GM21381 (cell line): ENCODE data around the gene TSHZ3.

Source experiments
- ATAC-seq: cut with Tn5 transposase; IDR thresholded peaks from one replicate; pipeline ENCODE4 v1.9.1; 2021; ENCODE audit warnings: mild to moderate bottlenecking, moderate library complexity; ENCODE audit not compliant: unreplicated experiment

TSHZ3 gene

DNA sequence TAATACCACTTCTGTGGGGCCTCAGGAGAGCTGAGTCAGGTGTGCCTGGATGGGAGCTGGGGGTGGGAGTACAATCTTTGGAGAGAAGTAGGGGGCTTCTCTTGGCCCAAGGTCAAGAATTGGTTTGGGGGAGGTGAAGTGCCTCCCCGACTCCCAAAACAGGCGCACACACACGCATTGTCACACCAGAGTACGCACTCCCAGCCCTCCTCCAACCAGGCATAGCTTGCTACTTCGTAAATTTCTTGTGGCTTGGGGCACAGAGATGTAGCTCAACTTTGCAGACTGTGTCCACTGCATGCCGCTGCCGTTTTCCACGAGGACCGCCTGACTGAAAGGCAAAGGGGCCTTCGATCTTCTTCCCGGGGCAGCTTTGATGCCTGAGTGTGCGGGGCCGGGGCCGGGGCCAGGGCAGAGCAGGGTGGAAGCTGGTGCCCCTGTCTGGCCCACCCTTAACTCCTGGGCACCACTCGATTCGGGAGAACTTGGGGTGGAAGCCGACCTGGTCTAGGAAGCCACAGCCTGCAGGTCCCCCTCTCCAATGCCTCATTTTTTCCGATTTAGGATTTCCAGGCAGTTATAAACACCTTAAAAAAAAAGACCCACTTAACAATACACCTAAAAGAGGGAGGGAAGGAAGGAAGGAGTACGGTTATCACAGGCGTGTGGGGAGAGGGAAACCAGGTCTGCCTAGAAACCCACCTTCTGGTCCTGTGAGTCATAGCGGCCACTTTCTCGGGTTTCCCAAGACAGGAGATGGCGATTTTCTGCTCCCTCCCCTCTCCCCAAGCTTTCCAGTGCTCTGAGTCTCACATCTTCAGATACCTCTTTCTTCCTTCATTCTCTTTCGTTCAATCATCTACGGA lies 5.8 kb upstream of the TSHZ3 start:
- no peak for ATAC-seq

DNA sequence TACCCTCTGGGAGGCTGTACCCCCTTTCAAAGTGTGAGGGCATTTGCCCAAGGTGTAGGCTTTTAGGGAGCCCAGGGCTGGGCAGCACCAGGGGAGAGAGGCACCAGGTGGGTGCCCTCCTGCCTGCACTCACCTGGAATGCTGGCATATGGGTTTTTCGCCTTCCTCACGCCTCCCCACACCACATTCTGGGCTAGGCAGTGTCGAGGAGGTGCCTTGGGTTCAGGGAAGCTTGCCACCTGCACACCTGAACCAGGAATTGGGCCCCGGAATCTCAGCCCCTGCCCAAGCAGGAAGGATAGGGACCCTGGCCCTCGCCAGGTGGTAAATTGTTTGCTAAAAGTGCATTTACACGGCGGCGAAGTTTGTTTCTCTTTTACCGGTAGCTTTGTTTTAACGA lies 5.1 kb upstream of the TSHZ3 start:
- no peak for ATAC-seq

DNA sequence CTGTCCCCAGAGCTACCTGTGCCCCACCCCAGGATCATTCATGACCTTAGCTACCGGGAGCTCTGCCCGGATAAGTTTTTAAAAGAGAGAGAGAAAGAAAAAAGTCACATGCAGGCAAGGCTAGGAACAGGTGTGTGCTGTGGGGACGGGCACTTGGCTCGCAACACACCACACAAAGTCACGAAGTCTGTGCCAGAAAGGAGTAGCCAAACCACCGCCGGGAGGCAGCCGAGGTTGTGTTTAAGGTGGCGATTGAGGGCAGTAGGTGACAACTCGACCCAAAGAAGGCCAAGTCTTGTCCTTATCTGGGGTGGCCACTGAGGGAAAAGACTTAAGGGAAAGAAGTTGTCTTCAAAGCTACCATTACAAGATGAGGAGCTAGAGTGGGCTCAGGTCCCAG lies 4.6 kb upstream of the TSHZ3 start:
- no peak for ATAC-seq

DNA sequence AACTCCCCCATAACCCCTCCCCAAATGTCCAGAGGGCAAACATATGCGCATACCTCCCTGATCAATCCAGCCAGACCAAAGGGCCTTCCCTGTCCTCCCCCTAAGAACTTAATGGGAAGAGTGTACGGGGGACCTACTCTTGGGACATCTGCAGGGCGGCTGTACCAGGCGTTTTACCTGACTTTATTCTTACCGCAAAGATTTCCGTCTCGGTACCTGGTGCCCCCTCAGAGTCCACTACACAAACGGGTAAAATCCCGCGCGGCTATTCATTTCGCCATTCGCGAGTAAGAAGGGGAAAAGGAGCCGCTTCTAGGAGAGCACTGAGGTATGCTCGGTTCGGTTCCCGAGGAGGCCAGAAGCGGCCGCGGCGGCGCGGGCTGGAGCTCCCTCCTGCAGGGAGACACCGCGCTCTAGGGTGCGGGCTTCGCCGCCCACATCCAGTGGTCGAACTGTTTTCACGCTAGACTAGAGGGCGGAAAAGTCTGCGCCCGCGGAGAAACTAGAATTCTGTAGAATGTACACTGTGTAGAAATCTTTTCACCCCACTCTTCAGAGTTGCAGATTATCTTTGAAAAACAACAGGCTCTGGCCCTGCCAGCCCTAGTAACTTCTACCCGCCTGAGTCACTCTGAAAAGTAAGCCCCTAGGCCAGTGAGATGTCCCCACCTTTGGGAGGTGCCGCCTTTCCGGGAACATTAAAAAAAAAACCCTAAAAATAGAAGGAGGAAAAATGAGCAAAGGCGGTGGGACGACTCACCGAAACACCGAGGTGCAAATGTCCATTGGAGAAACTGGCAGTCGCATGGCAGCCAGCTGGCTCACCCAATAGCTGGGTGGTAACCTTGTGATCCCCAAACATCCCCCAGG lies 3.8 kb upstream of the TSHZ3 start:
- ATAC-seq, result no peak

DNA sequence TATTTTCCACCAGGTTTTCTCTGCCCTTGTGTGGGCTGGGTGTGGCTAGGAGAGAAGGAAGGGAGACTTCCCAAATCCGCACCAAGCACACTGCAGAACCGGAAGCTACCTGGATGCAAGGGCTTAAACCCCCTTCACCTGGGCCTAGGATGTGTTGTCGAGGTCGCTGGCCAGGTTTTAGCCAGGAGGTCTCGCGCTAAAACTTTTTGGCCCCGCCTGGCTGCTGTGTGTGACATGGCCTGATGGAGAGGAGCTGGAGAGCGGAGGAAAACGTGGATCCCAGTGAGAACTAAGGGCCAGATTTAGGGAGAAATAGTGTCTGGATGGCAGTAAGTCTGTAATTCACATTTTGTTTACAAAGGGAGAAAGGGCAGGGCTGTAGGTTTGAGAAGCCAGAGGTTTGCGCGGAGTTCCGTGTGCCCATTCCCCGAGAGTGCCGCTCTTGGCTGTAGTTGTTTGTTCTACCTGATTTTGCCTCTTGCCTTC lies 3.1 kb upstream of the TSHZ3 start:
- ATAC-seq, result no peak

DNA sequence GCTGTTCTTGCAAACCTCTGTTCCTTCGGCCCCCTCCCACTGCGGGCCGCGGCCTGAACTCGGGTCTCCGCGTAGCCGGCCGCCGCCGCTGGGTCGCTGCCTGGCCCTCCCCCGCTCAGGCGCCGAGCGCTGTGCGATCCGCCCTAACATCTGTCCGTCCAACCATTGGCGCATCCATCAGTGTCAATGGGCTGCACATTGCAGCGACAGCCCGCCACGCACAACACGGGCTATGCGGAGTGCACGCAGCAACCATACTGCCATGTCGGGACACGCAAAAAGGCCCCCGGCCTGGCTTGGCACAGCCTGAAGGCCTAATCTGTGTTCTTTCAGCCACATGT lies 2.6 kb upstream of the TSHZ3 start:
- ATAC-seq, result no peak

GRCh38 chr19:31351056-31351854 lies 2.0 kb upstream of the TSHZ3 start:
- no peak for ATAC-seq

GRCh38 chr19:31350693-31351055 lies 1.4 kb upstream of the TSHZ3 start:
- ATAC-seq, result no peak

- ATAC-seq, result no peak
These were observed 927 bp upstream of the TSHZ3 start for GRCh38 chr19:31350033-31350692.

DNA sequence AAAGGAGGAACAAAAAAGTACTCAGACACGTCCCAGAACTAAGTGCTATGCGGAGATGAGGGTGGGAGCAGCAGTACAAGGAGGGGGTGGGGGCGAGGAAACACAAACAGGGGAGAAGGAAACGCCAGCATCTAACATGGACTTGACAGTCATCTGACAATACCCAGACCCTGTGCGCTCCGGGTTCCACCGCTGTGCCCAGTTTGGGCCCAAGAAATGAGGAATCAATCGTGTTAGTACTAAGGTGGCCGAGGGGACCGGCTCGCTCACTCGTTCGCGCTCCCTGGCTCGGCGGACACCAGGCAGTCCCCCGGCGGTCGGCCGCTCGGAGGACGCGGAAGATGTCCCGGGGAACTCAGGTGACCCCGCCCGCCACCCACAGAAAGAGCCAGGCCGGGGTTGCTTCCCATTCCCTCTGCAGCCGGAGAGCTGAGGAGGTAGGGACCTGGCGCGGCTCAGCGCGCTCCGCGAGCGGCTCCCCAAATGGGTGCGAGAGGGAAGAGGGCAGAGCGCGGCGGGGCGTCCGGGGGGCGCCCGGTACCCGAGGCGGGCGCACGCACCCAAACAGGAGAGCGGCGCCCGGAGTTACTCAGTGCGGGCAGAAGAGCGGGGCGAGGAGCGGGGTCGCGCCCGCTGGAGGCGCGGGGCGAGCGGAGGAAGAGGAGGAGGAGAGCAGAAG lies 616 bp downstream of the TSHZ3 start:
- no peak for ATAC-seq

DNA sequence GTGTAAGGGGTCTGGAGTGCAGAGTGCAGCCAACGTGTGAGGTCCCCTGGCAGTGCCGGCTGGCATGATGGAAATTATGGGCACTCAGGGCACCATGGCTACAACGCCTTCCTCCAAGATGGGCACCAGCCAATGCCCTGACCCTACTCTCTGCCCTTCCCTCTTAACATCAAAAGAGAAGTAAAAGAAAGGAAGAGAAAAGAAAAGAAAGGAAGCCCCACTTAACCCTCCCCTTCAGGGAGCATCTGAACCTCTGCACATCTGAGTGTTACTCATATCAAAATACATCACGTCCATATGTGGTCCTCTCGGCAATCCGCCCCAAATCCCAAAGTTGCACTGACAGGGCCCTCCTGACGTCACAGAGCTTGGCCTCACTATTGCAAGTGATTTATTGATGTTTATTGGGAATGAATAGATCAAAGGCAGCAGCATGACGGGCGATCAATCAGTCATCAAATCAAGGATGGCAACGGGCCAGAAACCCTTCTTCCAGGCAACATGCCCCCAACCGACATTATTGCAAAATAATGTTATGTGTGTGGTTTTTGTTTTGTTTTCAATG lies 1.3 kb downstream of the TSHZ3 start:
- no peak for ATAC-seq

DNA sequence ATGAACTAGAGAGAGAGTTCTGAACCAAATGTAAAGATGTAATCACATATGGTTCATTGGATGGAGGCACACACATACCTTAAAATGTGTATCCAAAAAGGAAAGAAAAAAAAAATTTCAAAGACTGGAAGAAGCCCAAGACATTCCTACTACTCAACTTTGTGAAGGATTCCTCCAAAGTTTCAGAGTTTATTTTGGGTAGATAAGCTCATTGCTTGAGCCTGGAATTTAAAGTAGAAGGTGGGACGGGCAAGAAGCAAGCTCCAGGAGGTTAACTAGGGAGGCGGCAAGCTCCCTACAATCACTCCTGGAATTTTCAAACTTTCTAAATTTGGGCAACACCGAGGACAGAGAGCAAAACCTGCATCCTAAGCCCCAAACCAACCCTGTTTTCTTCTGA lies 1.9 kb downstream of the TSHZ3 start:
- ATAC-seq, result no peak

DNA sequence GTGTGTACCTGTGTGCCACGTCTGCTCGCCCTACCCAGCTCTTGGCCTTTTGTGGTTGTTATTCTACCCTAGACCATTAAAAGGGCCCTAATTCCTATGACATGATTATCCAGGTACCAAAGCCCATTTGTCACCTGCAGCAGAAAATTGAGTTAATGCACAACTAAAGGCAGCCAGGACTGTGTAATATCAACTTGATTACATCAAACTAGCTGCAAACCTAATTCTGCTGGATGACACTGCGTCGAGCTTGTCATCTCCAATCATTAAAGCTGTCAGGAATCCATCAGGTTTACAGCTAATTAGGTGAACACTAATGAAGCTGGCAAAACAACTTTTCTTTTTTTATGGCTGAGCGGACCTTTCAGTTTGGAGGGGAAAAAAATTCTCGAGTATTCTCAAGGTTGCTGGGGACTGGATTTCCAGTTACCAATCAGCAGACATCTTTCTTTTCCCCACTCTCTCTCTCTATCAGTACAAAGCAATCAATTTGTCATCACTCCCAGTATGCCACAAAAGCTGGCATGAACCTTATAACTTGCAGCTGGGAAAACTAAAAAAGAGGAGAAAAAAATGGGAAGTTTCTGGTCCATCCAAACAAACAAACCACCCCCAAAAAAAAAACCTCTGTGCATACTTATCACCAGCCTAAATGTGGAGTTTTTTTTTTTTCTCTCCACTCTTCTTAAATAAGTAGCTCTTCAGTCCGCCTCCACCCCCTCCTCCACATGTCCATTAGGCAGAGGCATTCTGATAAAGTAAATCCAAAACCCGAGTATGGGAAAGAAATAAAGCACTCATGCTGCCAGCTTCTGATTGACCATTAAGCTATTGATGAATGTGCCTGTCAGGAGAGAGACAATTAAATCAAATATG lies 2.8 kb downstream of the TSHZ3 start:
- ATAC-seq, result no peak

- ATAC-seq, result no peak
These were observed 4.8 kb downstream of the TSHZ3 start for GRCh38 chr19:31344403-31344802.

- no peak for ATAC-seq
These were observed 6.3 kb downstream of the TSHZ3 start for GRCh38 chr19:31342926-31343325.

DNA sequence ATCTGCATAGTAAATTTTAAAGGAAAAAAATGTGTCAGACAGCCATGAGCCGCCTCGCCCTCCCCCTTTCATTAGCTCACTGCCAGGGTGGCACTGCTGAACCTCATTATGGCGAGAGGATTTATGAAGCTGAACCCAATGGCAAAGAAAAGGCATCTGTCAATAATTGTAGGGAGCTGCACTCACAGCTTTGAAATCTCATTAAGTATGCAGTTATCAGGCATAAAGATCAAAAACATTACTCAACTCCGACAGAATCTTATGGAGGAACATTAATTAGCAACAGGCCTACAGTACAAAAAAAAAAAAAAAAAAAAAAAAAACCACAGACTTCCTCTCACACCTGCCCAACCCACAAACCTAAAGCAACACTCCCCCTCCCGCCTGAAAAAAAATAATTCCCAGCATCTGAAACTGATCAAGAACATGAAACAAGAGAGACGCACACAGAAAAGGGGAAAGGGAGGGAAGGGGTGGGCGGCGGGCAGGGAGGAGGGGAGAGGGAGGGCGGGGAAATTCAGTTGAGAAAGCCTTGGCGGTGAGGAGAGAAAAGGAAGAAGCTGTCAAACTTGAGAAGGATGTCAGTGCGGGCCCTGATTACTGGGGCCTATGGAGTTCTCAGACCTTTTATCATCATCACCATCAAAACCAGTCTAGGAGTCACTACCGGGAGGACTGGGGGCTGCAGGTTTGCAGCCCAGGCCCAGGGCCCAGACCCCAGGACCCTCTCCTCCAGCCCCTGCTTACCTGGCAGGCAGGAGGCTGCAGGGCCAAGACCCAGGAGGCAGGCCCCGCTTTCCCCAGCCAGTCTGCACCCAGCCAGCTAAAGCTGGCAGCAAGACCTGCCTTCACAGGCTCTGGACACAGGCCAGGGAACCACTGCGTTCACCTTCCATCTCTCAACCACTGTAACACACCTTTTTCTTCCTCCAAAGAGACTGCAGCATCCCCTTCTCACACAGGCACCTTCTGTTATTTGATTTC lies 8.9 kb downstream of the TSHZ3 start:
- no peak for ATAC-seq

DNA sequence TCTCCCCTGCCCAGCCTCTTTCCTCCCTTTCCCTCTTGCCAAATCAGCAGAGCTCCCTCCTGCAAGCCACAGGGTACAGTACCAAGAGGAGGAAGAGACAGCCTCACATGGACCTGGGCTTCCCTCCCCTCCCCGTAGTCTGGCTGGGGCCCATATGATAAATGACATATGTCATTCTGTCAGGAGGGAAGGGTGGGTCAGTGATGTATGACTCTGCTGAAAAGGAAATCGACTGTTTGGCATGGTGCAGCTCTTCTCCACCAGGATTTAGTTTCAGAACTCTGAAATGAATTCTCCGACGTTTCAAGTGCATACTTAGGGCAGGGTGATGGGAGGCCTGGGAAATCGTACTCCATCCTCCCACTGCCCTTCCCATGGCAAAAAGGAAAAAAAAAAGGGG lies 9.8 kb downstream of the TSHZ3 start:
- no peak for ATAC-seq
